K562 (cell line): ENCODE results near the gene CDKL4. TPM values are rescaled to one million over a fixed set of nuclear protein-coding genes. Genes with fewer than 3 reads are reported as not detected.

ENCODE experiments used
- ATAC-seq: fragments of 200-7000 bp; cut with Tn5 transposase; 3 replicates; pipeline ENCODE4 v1.9.1; 2020; ENCODE audit warnings: moderate library complexity
- BruUV-seq: library from RNA; stranded (reverse); fragments of 400-500 nt; replicated peaks from 2 replicates; lab custom pipeline; 2021; lab: Mats Ljungman, UMichigan
- CTCF ChIA-PET: fragments of 300-600 bp; formaldehyde crosslinking; extraction: SDS; loops from one replicate; lab custom pipeline; 2021; ENCODE audit warnings: low intra/inter-chr PET ratio; lab: Yijun Ruan, JAX
- POLR2A ChIA-PET: fragments of 300-600, 350-650 bp; sonication (Branson Sonifier 250); formaldehyde crosslinking; extraction: SDS; loops from one replicate; lab custom pipeline; 2021; ENCODE audit warnings: antibody characterized with exemption, inconsistent platforms; lab: Yijun Ruan, JAX
- DNase-seq, 4 experiments: peaks; one replicate each; pipeline versions ENCODE4 v3.0.0 to v3.0.0-alpha.2; 2011 to 2018; ENCODE audit warnings: low spot score in 3 of 4, mixed read lengths in 3 of 4; ENCODE audit errors: extremely low read depth in 1 of 4
- FAIRE-seq: peaks from 2 replicates; lab custom pipeline; 2011; peaks lifted over from hg19 to GRCh38; lab: Jason Lieb, UNC
- H2AFZ ChIP-seq: 2 replicates; pipeline ENCODE4 v1.6.0; 2011; ENCODE audit warnings: low read depth, low read length, control low read depth, inconsistent platforms
- H3K27ac ChIP-seq: fragments of 200-600 bp; 3 replicates; pipeline ENCODE4 v1.8.0; 2011; ENCODE audit warnings: low read depth, mild to moderate bottlenecking, control low read depth, inconsistent platforms, low read length, moderate library complexity, mixed read lengths; ENCODE audit errors: extremely low read depth
- H3K27me3 ChIP-seq, 2 experiments: fragments of 300-600 bp in 1 of 2; 2 replicates in 1 of 2; 3 replicates in 1 of 2; pipeline versions ENCODE4 v1.6.0 to v1.8.0; 2011; ENCODE audit warnings: inconsistent platforms in 2 of 2, low read length in 2 of 2, mild to moderate bottlenecking in 1 of 2, mixed read lengths in 1 of 2, moderate library complexity in 1 of 2; ENCODE audit not compliant: control insufficient read depth in 2 of 2, insufficient read depth in 2 of 2
- H3K36me3 ChIP-seq: fragments of 300-600 bp; 3 replicates; pipeline ENCODE4 v1.8.0; 2011; ENCODE audit warnings: mild to moderate bottlenecking, low read length, inconsistent platforms; ENCODE audit not compliant: control insufficient read depth, insufficient read depth
- H3K4me1 ChIP-seq, 2 experiments: fragments of 200-600 bp in 1 of 2; replicated peaks in 1 of 2; 2 replicates in 1 of 2; 3 replicates in 1 of 2; pipeline versions ENCODE4 v1.5.1 to v1.8.0; 2011; ENCODE audit warnings: inconsistent platforms in 2 of 2, low read length in 2 of 2, mild to moderate bottlenecking in 1 of 2, mixed read lengths in 1 of 2, moderate library complexity in 1 of 2; ENCODE audit not compliant: control insufficient read depth in 2 of 2, insufficient read depth in 2 of 2
- H3K4me2 ChIP-seq: 2 replicates; pipeline ENCODE4 v1.6.1; 2011; ENCODE audit warnings: low read length, control low read depth, inconsistent platforms, mixed read lengths; ENCODE audit not compliant: insufficient read depth
- H3K4me3 ChIP-seq: fragments of 200-600 bp; sonication (generic), shearing (Covaris generic); 2 replicates; pipeline ENCODE4 v1.5.1; 2016; ENCODE audit warnings: control low read depth, inconsistent platforms
- H3K79me2 ChIP-seq: fragments of 200-600 bp; 3 replicates; pipeline ENCODE4 v1.8.0; 2011; ENCODE audit warnings: low read length, inconsistent platforms; ENCODE audit not compliant: control insufficient read depth, insufficient read depth
- H3K9ac ChIP-seq, 2 experiments: 2 replicates each; pipeline versions ENCODE4 v1.6.0 to v1.6.1; 2011; ENCODE audit warnings: low read depth in 2 of 2, low read length in 2 of 2, control low read depth in 1 of 2, inconsistent platforms in 1 of 2, mild to moderate bottlenecking in 1 of 2, mixed read lengths in 1 of 2; ENCODE audit not compliant: insufficient read depth in 1 of 2
- H3K9me1 ChIP-seq: one replicate; pipeline ENCODE4 v1.6.0; 2011; ENCODE audit warnings: inconsistent platforms, mild to moderate bottlenecking, low read length, moderate library complexity; ENCODE audit not compliant: control insufficient read depth, insufficient read depth
- H3K9me3 ChIP-seq: replicated peaks from 2 replicates; pipeline ENCODE4 v1.5.1; 2011; ENCODE audit warnings: low read depth, low read length, inconsistent platforms; ENCODE audit not compliant: control insufficient read depth, insufficient read depth
- H4K20me1 ChIP-seq: replicated peaks from 2 replicates; pipeline ENCODE4 v1.6.1; 2011; ENCODE audit warnings: low read length, inconsistent platforms, mixed read lengths; ENCODE audit not compliant: control insufficient read depth, insufficient read depth
- ARID2 ChIP-seq: fragments of 450-650 bp; IDR thresholded peaks from 2 replicates; pipeline ENCODE4 v1.6.1; 2017; ENCODE audit warnings: antibody characterized with exemption, mild to moderate bottlenecking
- BCOR ChIP-seq: fragments of 450-650 bp; IDR thresholded peaks from 2 replicates; pipeline ENCODE4 v1.6.1; 2016
- CBFB ChIP-seq: sonication (generic); formaldehyde crosslinking; IDR thresholded peaks from 2 replicates; pipeline ENCODE4 v1.4.0; 2020; ENCODE audit warnings: mild to moderate bottlenecking, missing genetic modification reagents
- CBX3 ChIP-seq, 2 experiments: IDR thresholded peaks; 1 replicate in 1 of 2; 2 replicates in 1 of 2; pipeline ENCODE4 v1.6.1; 2012; ENCODE audit warnings: inconsistent platforms in 2 of 2, low read length in 2 of 2, borderline replicate concordance in 1 of 2, control low read depth in 1 of 2
- CHD4 ChIP-seq: fragments of 200-600 bp; sonication (generic); IDR thresholded peaks from 3 replicates; pipeline ENCODE4 v1.6.1; 2012; ENCODE audit warnings: low read depth, mild to moderate bottlenecking, mixed read lengths, low read length, inconsistent platforms; ENCODE audit not compliant: insufficient read depth, insufficient replicate concordance, poor library complexity, severe bottlenecking
- EHMT2 ChIP-seq: fragments of 450-650 bp; IDR thresholded peaks from 2 replicates; pipeline ENCODE4 v1.6.1; 2018; ENCODE audit warnings: antibody characterized with exemption
- FOXA3 ChIP-seq, 2 experiments: fragments of 450-650 bp in 1 of 2; sonication (generic) in 1 of 2; formaldehyde crosslinking; IDR thresholded peaks in 1 of 2; conservative IDR thresholded peaks in 1 of 2; 2 replicates each; pipeline versions ENCODE4 v1.4.0 to v1.8.0; 2020 to 2022; ENCODE audit warnings: mild to moderate bottlenecking in 2 of 2, missing genetic modification reagents in 1 of 2
- GTF2A2 ChIP-seq: IDR thresholded peaks from 2 replicates; pipeline ENCODE4 v1.6.1; 2016; ENCODE audit warnings: mild to moderate bottlenecking, missing genetic modification characterization, missing compliant biosample characterization
- HDAC6 ChIP-seq: IDR thresholded peaks from 2 replicates; pipeline ENCODE4 v1.6.1; 2012; ENCODE audit warnings: low read depth, mild to moderate bottlenecking, control low read depth, inconsistent platforms, low read length, moderate library complexity
- KDM1A ChIP-seq, 2 experiments: fragments of 450-650 bp; IDR thresholded peaks; 2 replicates each; pipeline ENCODE4 v1.6.1; 2016; ENCODE audit warnings: mild to moderate bottlenecking in 2 of 2
- NBN ChIP-seq: fragments of 450-650 bp; IDR thresholded peaks from 2 replicates; pipeline ENCODE4 v1.6.1; 2016; ENCODE audit warnings: low read depth, mild to moderate bottlenecking
- NR2C1 ChIP-seq, 2 experiments: fragments of 450-650 bp; IDR thresholded peaks; 2 replicates each; pipeline ENCODE4 v1.6.1; 2017; ENCODE audit warnings: mild to moderate bottlenecking in 2 of 2, antibody characterized with exemption in 1 of 2, inconsistent platforms in 1 of 2, missing compliant biosample characterization in 1 of 2, missing genetic modification characterization in 1 of 2
- OTX1 ChIP-seq: fragments of 450-650 bp; formaldehyde crosslinking; IDR thresholded peaks from 2 replicates; pipeline ENCODE4 v1.4.0; 2022; ENCODE audit warnings: mild to moderate bottlenecking
- RBBP5 ChIP-seq: fragments of 200-600 bp; sonication (generic); IDR thresholded peaks from 2 replicates; pipeline ENCODE4 v1.6.1; 2012; ENCODE audit warnings: borderline replicate concordance, mild to moderate bottlenecking, low read length, control low read depth, inconsistent platforms; ENCODE audit not compliant: insufficient read depth, poor library complexity, severe bottlenecking
- RBM14 ChIP-seq: fragments of 200-400 bp; formaldehyde crosslinking; IDR thresholded peaks from 2 replicates; pipeline ENCODE4 v1.6.1; 2018; ENCODE audit warnings: low read depth, mild to moderate bottlenecking, low read length, moderate library complexity, borderline replicate concordance; ENCODE audit not compliant: insufficient read depth
- ZNF12 ChIP-seq: sonication (generic); formaldehyde crosslinking; IDR thresholded peaks from 2 replicates; pipeline ENCODE4 v1.4.0; 2020; ENCODE audit warnings: mild to moderate bottlenecking, missing genetic modification reagents
- ZNF133 ChIP-seq: fragments of 250-450 bp; sonication (Bioruptor Pico); IDR thresholded peaks from 2 replicates; pipeline ENCODE4 v1.4.0; 2020; ENCODE audit warnings: mild to moderate bottlenecking
- ZNF282 ChIP-seq: sonication (generic); formaldehyde crosslinking; IDR thresholded peaks from 2 replicates; pipeline ENCODE4 v1.8.1; 2023; ENCODE audit warnings: missing genetic modification reagents
- ZNF75A ChIP-seq: fragments of 450-650 bp; formaldehyde crosslinking; IDR thresholded peaks from 2 replicates; pipeline ENCODE4 v1.4.0; 2020; ENCODE audit warnings: mild to moderate bottlenecking
- in situ Hi-C: fragments of 300-500 bp; cut with MboI; formaldehyde crosslinking; loops from 4 replicates; pipeline ENCODE4 v1.15.0; 2018; ENCODE audit warnings: inconsistent platforms, mixed read lengths
- intact Hi-C: fragments of 100-400 bp; cut with micrococcal nuclease; formaldehyde crosslinking; loops from 2 replicates; pipeline ENCODE4 v1.14.2; 2022
- polyA plus RNA-seq, 8 experiments: library from polyadenylated mRNA; depleted of rRNA in 4 of 8; stranded (reverse) in 5 of 8; unstranded in 3 of 8; fragments of >200 nt; fragmentation: Nextera tagmentation in 2 of 8; fragmentation: Illumina TruSeq in 1 of 8; extraction: Ambion mirVana in 2 of 8; extraction: Trizol in 1 of 8; gene quantifications; 2 replicates each; pipeline versions ENCODE4 v1.2.1 to v1.2.3, GENCODE V29; 2011 to 2014; ENCODE audit warnings: inconsistent platforms in 1 of 8, missing spikeins in 1 of 8
- total RNA-seq, 7 experiments: library from RNA; depleted of rRNA in 6 of 7; stranded (reverse); fragments of >200 nt in 6 of 7; fragmentation: Illumina TruSeq in 2 of 7; extraction: Trizol in 2 of 7; gene quantifications; 2 replicates each; pipeline versions ENCODE4 v1.2.1 to v1.2.3, GENCODE V29; 2011 to 2021; ENCODE audit warnings: low replicate concordance in 1 of 7
- TF ChIP-seq, protein P1 (sequence below): IDR thresholded peaks from 2 replicates; pipeline ENCODE4 v1.6.1; 2012; ENCODE audit warnings: low read depth, low read length, improper control_type of control experiment, borderline replicate concordance

The CDKL4 gene
- total and polyA plus RNA-seq, 9 of the 15 experiments (the other 6 are each of a cell fraction or from before 2014, with no cell fraction given) = not detected

DNA sequence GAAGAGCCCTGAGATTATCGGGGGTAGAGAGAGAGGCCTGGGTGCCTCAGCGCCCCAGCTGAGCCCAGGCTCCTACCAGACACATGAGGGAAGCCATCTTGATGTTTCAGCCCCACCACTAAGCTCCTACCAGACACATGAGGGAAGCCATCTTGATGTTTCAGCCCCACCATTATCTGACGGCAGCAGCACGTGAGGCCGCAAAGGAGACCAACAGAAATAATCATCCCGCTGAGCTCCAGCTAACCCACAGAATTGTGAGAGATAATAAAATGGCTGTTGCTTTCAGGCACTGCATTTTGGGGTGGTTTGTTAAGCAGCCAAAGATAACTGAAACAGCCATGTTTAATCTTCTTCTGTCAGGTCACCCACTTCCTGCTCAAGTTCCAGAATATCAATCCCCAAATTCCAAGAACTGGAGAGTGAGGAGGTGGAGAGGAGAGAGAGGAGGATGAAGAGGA lies 93.6 kb downstream of the CDKL4 start (continued):
- TF ChIP-seq ZNF75A (CRISPR knock-in tag) (peak; percentile 58; the same call in 1 of the 2 replicates), ZNF12 (CRISPR knock-in tag) (no peak), GTF2A2 (tag) (peak; percentile 93), EHMT2 (no peak), NR2C1 (IDR thresholded peaks at IDR 0.05) (no peak), NR2C1 (tag; IDR thresholded peaks at IDR 0.05) (peak; percentile 93), ZNF282 (CRISPR knock-in tag) (no peak), ARID2 (0 out of 2 replicates have a peak, but pooled peaks have one; percentile 20), NBN (0 out of 2 replicates have a peak, but pooled peaks have one; percentile 17)
- TF ChIP-seq, protein P1, sequence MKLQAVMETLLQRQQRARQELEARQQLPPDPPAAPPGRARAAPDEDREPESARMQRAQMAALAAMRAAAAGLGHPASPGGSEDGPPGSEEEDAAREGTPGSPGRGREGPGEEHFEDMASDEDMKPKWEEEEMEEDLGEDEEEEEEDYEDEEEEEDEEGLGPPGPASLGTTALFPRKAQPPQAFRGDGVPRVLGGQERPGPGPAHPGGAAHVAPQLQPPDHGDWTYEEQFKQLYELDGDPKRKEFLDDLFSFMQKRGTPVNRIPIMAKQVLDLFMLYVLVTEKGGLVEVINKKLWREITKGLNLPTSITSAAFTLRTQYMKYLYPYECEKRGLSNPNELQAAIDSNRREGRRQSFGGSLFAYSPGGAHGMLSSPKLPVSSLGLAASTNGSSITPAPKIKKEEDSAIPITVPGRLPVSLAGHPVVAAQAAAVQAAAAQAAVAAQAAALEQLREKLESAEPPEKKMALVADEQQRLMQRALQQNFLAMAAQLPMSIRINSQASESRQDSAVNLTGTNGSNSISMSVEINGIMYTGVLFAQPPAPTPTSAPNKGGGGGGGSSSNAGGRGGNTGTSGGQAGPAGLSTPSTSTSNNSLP = no peak

- intact Hi-C loops (no loop called here), in situ Hi-C loops (no loop called here)
- Histone ChIP-seq H3K4me3 (no peak overlapping the region), H2AFZ (no peak overlapping the region), H3K36me3 (no peaks in the 10 kb centered on the region; the same call in 2 of the 3 replicates), H3K79me2 (no peaks in the 10 kb centered on the region), H4K20me1 (no peaks in the 10 kb centered on the region), H3K4me2 (no peak overlapping the region), H3K9me1 (no peaks in the 10 kb centered on the region), H3K27me3 (no peaks in the 10 kb centered on the region), H3K9me3 (peaks cover 4% of the 10 kb centered on the region; the same call in 1 of the 2 replicates), H3K9ac (no peak overlapping the region), H3K27ac (no peak overlapping the region), H3K4me1 (peaks cover 22 to 29% of the 10 kb centered on the region in 2 experiments)
- ChIA-PET POLR2A (interaction anchor here (1.7 kb wide), 1 partner anchor 27 kb away, joined by 6 read pairs; the partner anchor contains the start of gene SOS1), CTCF (no interaction called here)
- DNase-seq (no peak), ATAC-seq (no peak), FAIRE-seq (no peak)
- BruUV-seq = no TSS peak
- no peak for TF ChIP-seq FOXA3 (CRISPR knock-in tag; conservative IDR thresholded peaks at IDR 0.05 in 1 of 2, IDR thresholded peaks at IDR 0.05 in 1 of 2)
- TF ChIP-seq CHD4 = no peak
- TF ChIP-seq KDM1A (IDR thresholded peaks at IDR 0.05) = no peak
- TF ChIP-seq ZNF133 (CRISPR knock-in tag) = no peak
- TF ChIP-seq BCOR = 0 out of 2 replicates have a peak, but pooled peaks have one; percentile 36
- no peak for TF ChIP-seq RBM14
- no peak for TF ChIP-seq OTX1 (CRISPR knock-in tag)
- no peak for TF ChIP-seq CBX3 (IDR thresholded peaks at IDR 0.05; ENCODE audit: borderline replicate concordance in 1 of 2, low read length in 2 of 2)
- no peak for TF ChIP-seq RBBP5
- no peak for TF ChIP-seq CBFB (CRISPR knock-in tag)
- TF ChIP-seq ARID2 = no peak
- TF ChIP-seq HDAC6 = no peak
These were observed 97.1 kb downstream of the CDKL4 start for GRCh38 chr2:39146630-39147029.
